Mesenchymal stem cell (in vitro differentiated cells and primary cell): ENCODE results near the gene ADAMTS17.

Source experiments
- DNase-seq: peaks from one replicate; pipeline ENCODE4 v3.0.0-alpha.2; 2013
- H2AFZ ChIP-seq: one replicate; pipeline ENCODE4 v1.6.1; 2013; ENCODE audit warnings: low read depth, mild to moderate bottlenecking, control low read depth, inconsistent platforms, low read length, moderate library complexity
- H2AK5ac ChIP-seq: 2 replicates; pipeline ENCODE4 v1.6.1; 2013; ENCODE audit warnings: low read length, moderate library complexity, mild to moderate bottlenecking, inconsistent platforms; ENCODE audit not compliant: severe bottlenecking
- H2BK120ac ChIP-seq: one replicate; pipeline ENCODE4 v1.6.1; 2013; ENCODE audit warnings: low read depth, mild to moderate bottlenecking, inconsistent platforms, low read length, moderate library complexity
- H2BK12ac ChIP-seq, 2 experiments: one replicate each; pipeline ENCODE4 v1.6.1; 2013; ENCODE audit warnings: inconsistent platforms in 2 of 2, low read length in 2 of 2, mild to moderate bottlenecking in 2 of 2, moderate library complexity in 2 of 2, control low read depth in 1 of 2
- H2BK15ac ChIP-seq: one replicate; pipeline ENCODE4 v1.6.1; 2013; ENCODE audit warnings: mild to moderate bottlenecking, low read depth, inconsistent platforms; ENCODE audit not compliant: poor library complexity, severe bottlenecking
- H2BK5ac ChIP-seq: 2 replicates; pipeline ENCODE4 v1.6.1; 2013; ENCODE audit warnings: low read depth, mild to moderate bottlenecking, low read length, control low read depth, inconsistent platforms; ENCODE audit not compliant: poor library complexity, severe bottlenecking
- H3K14ac ChIP-seq, 2 experiments: one replicate each; pipeline ENCODE4 v1.6.1; 2013; ENCODE audit warnings: inconsistent platforms in 2 of 2, low read length in 2 of 2, control low read depth in 1 of 2, mild to moderate bottlenecking in 1 of 2, moderate library complexity in 1 of 2
- H3K18ac ChIP-seq, 2 experiments: one replicate each; pipeline ENCODE4 v1.6.1; 2013; ENCODE audit warnings: inconsistent platforms in 2 of 2, low read length in 2 of 2, control low read depth in 1 of 2, low read depth in 1 of 2, mild to moderate bottlenecking in 1 of 2
- H3K23ac ChIP-seq, 2 experiments: one replicate each; pipeline ENCODE4 v1.6.1; 2013; ENCODE audit warnings: inconsistent platforms in 2 of 2, low read length in 2 of 2, mild to moderate bottlenecking in 2 of 2, moderate library complexity in 2 of 2, control low read depth in 1 of 2
- H3K27ac ChIP-seq: 2 replicates; pipeline ENCODE4 v1.5.1; 2013; ENCODE audit warnings: mild to moderate bottlenecking, moderate library complexity, low read length, control low read depth, inconsistent platforms; ENCODE audit not compliant: poor library complexity, severe bottlenecking
- H3K27me3 ChIP-seq, 2 experiments: 2 replicates each; pipeline versions ENCODE4 v1.6.1 to v1.7.0; 2013; ENCODE audit warnings: low read length in 2 of 2, mild to moderate bottlenecking in 2 of 2, moderate library complexity in 2 of 2, control low read depth in 1 of 2, inconsistent platforms in 1 of 2; ENCODE audit not compliant: control insufficient read depth in 1 of 2, insufficient read depth in 1 of 2
- H3K36me3 ChIP-seq, 2 experiments: 2 replicates each; pipeline versions ENCODE4 v1.6.1 to v1.7.0; 2013; ENCODE audit warnings: low read length in 2 of 2, control low read depth in 1 of 2, inconsistent platforms in 1 of 2, low read depth in 1 of 2, mild to moderate bottlenecking in 1 of 2; ENCODE audit not compliant: insufficient read depth in 2 of 2, control insufficient read depth in 1 of 2
- H3K4ac ChIP-seq, 2 experiments: one replicate each; pipeline ENCODE4 v1.6.1; 2013; ENCODE audit warnings: inconsistent platforms in 2 of 2, low read length in 2 of 2, mild to moderate bottlenecking in 2 of 2, moderate library complexity in 2 of 2, control low read depth in 1 of 2, low read depth in 1 of 2
- H3K4me1 ChIP-seq: 2 replicates; pipeline ENCODE4 v1.6.1; 2013; ENCODE audit warnings: low read depth, low read length, control low read depth; ENCODE audit not compliant: control insufficient read depth, insufficient read depth
- H3K4me2 ChIP-seq: 2 replicates; pipeline ENCODE4 v1.6.1; 2013; ENCODE audit warnings: low read length, mild to moderate bottlenecking, inconsistent platforms; ENCODE audit not compliant: poor library complexity, severe bottlenecking
- H3K4me3 ChIP-seq, 2 experiments: 2 replicates each; pipeline versions ENCODE4 v1.5.1 to v1.7.0; 2013; ENCODE audit warnings: low read length in 2 of 2, mild to moderate bottlenecking in 2 of 2, control low read depth in 1 of 2, low read depth in 1 of 2; ENCODE audit not compliant: insufficient read depth in 1 of 2
- H3K79me1 ChIP-seq: replicated peaks from 2 replicates; pipeline ENCODE4 v1.6.1; 2013; ENCODE audit warnings: mild to moderate bottlenecking, control low read depth, low read length, inconsistent platforms; ENCODE audit not compliant: poor library complexity, severe bottlenecking
- H3K9ac ChIP-seq: 2 replicates; pipeline ENCODE4 v1.7.0; 2013; ENCODE audit warnings: mild to moderate bottlenecking, low read length, moderate library complexity
- H3K9me3 ChIP-seq: 2 replicates; pipeline ENCODE4 v1.7.0; 2013; ENCODE audit warnings: mild to moderate bottlenecking, low read length; ENCODE audit not compliant: control insufficient read depth
- H4K8ac ChIP-seq: one replicate; pipeline ENCODE4 v1.6.1; 2013; ENCODE audit warnings: inconsistent platforms, mild to moderate bottlenecking, low read length, moderate library complexity
- H4K91ac ChIP-seq: one replicate; pipeline ENCODE4 v1.6.1; 2013; ENCODE audit warnings: mild to moderate bottlenecking, low read length, inconsistent platforms
- WGBS: methylation state at CpG from one replicate; pipeline ENCODE4 v1.1.7; 2013; ENCODE audit warnings: mixed read lengths; 5-methylcytosine and 5-hydroxymethylcytosine counted together

Gene ADAMTS17

GRCh38 chr15:99966815-99967214, 375.0 kb downstream of the ADAMTS17 start:
- no peak overlapping the region for H4K91ac ChIP-seq
- no peaks in the 10 kb centered on the region for H3K79me1 ChIP-seq
- no peak overlapping the region for H4K8ac ChIP-seq
- no peaks in the 10 kb centered on the region for H3K9me3 ChIP-seq
- peaks cover 0 to 42% of the 10 kb centered on the region in 2 experiments for H3K27me3 ChIP-seq
- no peak overlapping the region for H2AK5ac ChIP-seq
- no peak overlapping the region for H3K23ac ChIP-seq
- no peaks in the 10 kb centered on the region for H3K36me3 ChIP-seq
- H3K9ac ChIP-seq: no peak overlapping the region
- H3K4me1 ChIP-seq: peaks cover 8% of the 10 kb centered on the region
- no peak overlapping the region for H3K14ac ChIP-seq
- no peak overlapping the region for H2BK120ac ChIP-seq
- DNase-seq: no peak
- H3K27ac ChIP-seq: no peak overlapping the region
- H3K18ac ChIP-seq: no peak overlapping the region
- WGBS: 72% methylated on average over 3 of the region's 3 CpGs
- H2BK5ac ChIP-seq: no peak overlapping the region
- no peak overlapping the region for H3K4ac ChIP-seq
- no peak overlapping the region for H3K4me2 ChIP-seq
- H2AFZ ChIP-seq: no peak overlapping the region
- H3K4me3 ChIP-seq: no peak overlapping the region
- H2BK12ac ChIP-seq: no peak overlapping the region
- no peak overlapping the region for H2BK15ac ChIP-seq

DNA sequence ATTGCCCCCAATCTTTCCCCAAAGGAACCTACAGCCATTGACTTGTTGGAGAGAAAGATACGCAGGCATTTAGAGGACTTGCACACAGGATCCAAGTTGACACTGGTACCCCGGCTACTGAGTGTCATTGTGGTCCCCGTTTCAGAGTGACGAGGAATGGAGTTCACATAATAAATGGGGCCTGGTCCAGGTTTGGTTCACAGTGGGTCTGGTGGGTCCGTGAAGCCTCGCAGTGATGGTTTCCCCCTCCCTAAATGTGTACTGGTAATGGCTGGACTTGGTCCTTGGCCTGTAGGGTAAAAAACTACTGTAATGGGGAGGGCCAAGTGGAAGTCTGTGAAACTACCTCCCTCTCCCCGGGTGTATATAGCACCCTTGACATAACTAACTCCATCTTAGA, 376.4 kb downstream of the ADAMTS17 start:
- WGBS: 98% methylated on average over 7 of the region's 7 CpGs
- H3K18ac ChIP-seq: no peak overlapping the region
- H3K27me3 ChIP-seq: peaks cover 0 to 43% of the 10 kb centered on the region in 2 experiments
- H3K4ac ChIP-seq: no peak overlapping the region
- H3K9me3 ChIP-seq: no peaks in the 10 kb centered on the region
- no peak overlapping the region for H3K4me3 ChIP-seq
- no peak for DNase-seq
- no peak overlapping the region for H2AFZ ChIP-seq
- no peak overlapping the region for H3K27ac ChIP-seq
- no peak overlapping the region for H2BK15ac ChIP-seq
- no peak overlapping the region for H3K23ac ChIP-seq
- no peak overlapping the region for H2AK5ac ChIP-seq
- H4K91ac ChIP-seq: no peak overlapping the region
- no peak overlapping the region for H3K14ac ChIP-seq
- H2BK5ac ChIP-seq: no peak overlapping the region
- no peak overlapping the region for H2BK12ac ChIP-seq
- no peak overlapping the region for H3K9ac ChIP-seq
- no peak overlapping the region for H3K4me2 ChIP-seq
- no peak overlapping the region for H4K8ac ChIP-seq
- peaks cover 3% of the 10 kb centered on the region for H3K4me1 ChIP-seq
- no peaks in the 10 kb centered on the region for H3K36me3 ChIP-seq
- H3K79me1 ChIP-seq: no peaks in the 10 kb centered on the region
- no peak overlapping the region for H2BK120ac ChIP-seq

GRCh38 chr15:99963976-99964375, 377.8 kb downstream of the ADAMTS17 start:
- no peak overlapping the region for H3K18ac ChIP-seq
- H2AK5ac ChIP-seq: no peak overlapping the region
- H3K4me3 ChIP-seq: no peak overlapping the region
- no peaks in the 10 kb centered on the region for H3K79me1 ChIP-seq
- H3K14ac ChIP-seq: no peak overlapping the region
- H3K27me3 ChIP-seq: peaks cover 0 to 43% of the 10 kb centered on the region in 2 experiments
- no peak overlapping the region for H2AFZ ChIP-seq
- peaks cover 3% of the 10 kb centered on the region for H3K4me1 ChIP-seq
- H4K91ac ChIP-seq: no peak overlapping the region
- no peak overlapping the region for H3K23ac ChIP-seq
- no peak overlapping the region for H2BK12ac ChIP-seq
- WGBS: 93% methylated on average over 5 of the region's 7 CpGs
- no peak overlapping the region for H2BK15ac ChIP-seq
- H4K8ac ChIP-seq: no peak overlapping the region
- H3K9me3 ChIP-seq: no peaks in the 10 kb centered on the region
- no peak overlapping the region for H2BK5ac ChIP-seq
- no peak overlapping the region for H3K9ac ChIP-seq
- H3K4ac ChIP-seq: no peak overlapping the region
- H3K27ac ChIP-seq: peak overlapping the region; percentile 30
- H2BK120ac ChIP-seq: no peak overlapping the region
- no peak for DNase-seq
- H3K36me3 ChIP-seq: no peaks in the 10 kb centered on the region
- no peak overlapping the region for H3K4me2 ChIP-seq

GRCh38 chr15:99963096-99963825, 378.5 kb downstream of the ADAMTS17 start:
- H2BK5ac ChIP-seq: no peak overlapping the region
- WGBS: 55% methylated on average over 7 of the region's 8 CpGs

More at GRCh38 chr15:99963096-99963825, 378.5 kb downstream of the ADAMTS17 start:
- no peak overlapping the region for H3K4me3 ChIP-seq
- peaks cover 3% of the 10 kb centered on the region for H3K4me1 ChIP-seq
- no peak overlapping the region for H3K23ac ChIP-seq
- no peak overlapping the region for H3K4ac ChIP-seq
- H4K91ac ChIP-seq: no peak overlapping the region
- H2BK12ac ChIP-seq: no peak overlapping the region
- H2BK120ac ChIP-seq: no peak overlapping the region
- H3K14ac ChIP-seq: no peak overlapping the region
- peaks cover 0 to 48% of the 10 kb centered on the region in 2 experiments for H3K27me3 ChIP-seq
- H3K4me2 ChIP-seq: no peak overlapping the region
- no peaks in the 10 kb centered on the region for H3K36me3 ChIP-seq
- H4K8ac ChIP-seq: no peak overlapping the region
- no peak overlapping the region for H3K18ac ChIP-seq
- H3K9me3 ChIP-seq: no peaks in the 10 kb centered on the region
- DNase-seq: peak; percentile 33
- H3K79me1 ChIP-seq: no peaks in the 10 kb centered on the region
- H3K27ac ChIP-seq: no peak overlapping the region
- no peak overlapping the region for H2AFZ ChIP-seq
- H3K9ac ChIP-seq: no peak overlapping the region
- no peak overlapping the region for H2BK15ac ChIP-seq
- no peak overlapping the region for H2AK5ac ChIP-seq
